Esophagus muscularis mucosa (tissue), 3 donors: Measurements from ENCODE around the gene SSBP2.

ENCODE experiments used
- POLR2A ChIP-seq: fragments of 450-650 bp; IDR thresholded peaks from one replicate; pipeline ENCODE4 v1.6.1; 2017; ENCODE audit warnings: antibody characterized with exemption, moderate library complexity, mild to moderate bottlenecking, low read depth
- TF ChIP-seq, protein P1 (sequence below), 3 experiments: fragments of 200-600 bp in 2 of 3; fragments of 450-650 bp in 1 of 3; sonication (generic) in 2 of 3; IDR thresholded peaks; one replicate each; pipeline ENCODE4 v1.5.1; 2017 to 2019; ENCODE audit warnings: antibody characterized with exemption in 3 of 3, mild to moderate bottlenecking in 2 of 3, moderate library complexity in 1 of 3

GRCh38 chr5:81767938-81768337 is 17.0 kb upstream of the SSBP2 start:
- TF ChIP-seq, protein P1, sequence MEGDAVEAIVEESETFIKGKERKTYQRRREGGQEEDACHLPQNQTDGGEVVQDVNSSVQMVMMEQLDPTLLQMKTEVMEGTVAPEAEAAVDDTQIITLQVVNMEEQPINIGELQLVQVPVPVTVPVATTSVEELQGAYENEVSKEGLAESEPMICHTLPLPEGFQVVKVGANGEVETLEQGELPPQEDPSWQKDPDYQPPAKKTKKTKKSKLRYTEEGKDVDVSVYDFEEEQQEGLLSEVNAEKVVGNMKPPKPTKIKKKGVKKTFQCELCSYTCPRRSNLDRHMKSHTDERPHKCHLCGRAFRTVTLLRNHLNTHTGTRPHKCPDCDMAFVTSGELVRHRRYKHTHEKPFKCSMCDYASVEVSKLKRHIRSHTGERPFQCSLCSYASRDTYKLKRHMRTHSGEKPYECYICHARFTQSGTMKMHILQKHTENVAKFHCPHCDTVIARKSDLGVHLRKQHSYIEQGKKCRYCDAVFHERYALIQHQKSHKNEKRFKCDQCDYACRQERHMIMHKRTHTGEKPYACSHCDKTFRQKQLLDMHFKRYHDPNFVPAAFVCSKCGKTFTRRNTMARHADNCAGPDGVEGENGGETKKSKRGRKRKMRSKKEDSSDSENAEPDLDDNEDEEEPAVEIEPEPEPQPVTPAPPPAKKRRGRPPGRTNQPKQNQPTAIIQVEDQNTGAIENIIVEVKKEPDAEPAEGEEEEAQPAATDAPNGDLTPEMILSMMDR (IDR thresholded peaks at IDR 0.05): no peak
- no peak for TF ChIP-seq POLR2A
